H1 (cell line): Measurements from ENCODE around the gene CHCHD6. TPM values are rescaled to one million over a fixed set of nuclear protein-coding genes. Genes with fewer than 3 reads are reported as not detected.

ENCODE experiments used
- RBBP5 ChIP-seq: IDR thresholded peaks from 2 replicates; pipeline ENCODE4 v1.7.1; 2012; ENCODE audit warnings: low read depth, mild to moderate bottlenecking, inconsistent platforms, low read length, moderate library complexity, borderline replicate concordance
- TCF12 ChIP-seq: IDR thresholded peaks from 2 replicates; pipeline ENCODE4 v1.6.1; 2011; ENCODE audit warnings: low read depth, mild to moderate bottlenecking, low read length
- polyA plus RNA-seq, 7 experiments: library from polyadenylated mRNA; depleted of rRNA in 3 of 7; stranded (reverse) in 5 of 7; unstranded in 2 of 7; fragments of >200 nt in 5 of 7; fragments of 200-250 nt in 2 of 7; gene quantifications; 1 replicate in 5 of 7; 2 replicates in 1 of 7; 4 replicates in 1 of 7; pipeline versions ENCODE4 v1.2.1 to v1.2.3, GENCODE V29; 2011 to 2013; ENCODE audit warnings: missing spikeins in 2 of 7, mixed read lengths in 2 of 7
- total RNA-seq: library from RNA; stranded (reverse); fragmentation: NEBNext Ultra II Directional; extraction: Animal tissue kit (Norgen Biotek cat#: 25700); gene quantifications from 2 replicates; pipeline ENCODE4 v1.2.1, GENCODE V29; 2021
- TF ChIP-seq, protein P1 (sequence below): fragments of 300-600 bp; sonication (generic); IDR thresholded peaks from 2 replicates; pipeline ENCODE4 v1.7.1; 2012; ENCODE audit warnings: low read length, moderate library complexity, mild to moderate bottlenecking, inconsistent platforms; ENCODE audit not compliant: insufficient replicate concordance

Gene CHCHD6
- total and polyA plus RNA-seq, 2 of the 8 experiments (the other 6 are each of a cell fraction or from before 2014, with no cell fraction given): 32.4 to 37.6 TPM

DNA sequence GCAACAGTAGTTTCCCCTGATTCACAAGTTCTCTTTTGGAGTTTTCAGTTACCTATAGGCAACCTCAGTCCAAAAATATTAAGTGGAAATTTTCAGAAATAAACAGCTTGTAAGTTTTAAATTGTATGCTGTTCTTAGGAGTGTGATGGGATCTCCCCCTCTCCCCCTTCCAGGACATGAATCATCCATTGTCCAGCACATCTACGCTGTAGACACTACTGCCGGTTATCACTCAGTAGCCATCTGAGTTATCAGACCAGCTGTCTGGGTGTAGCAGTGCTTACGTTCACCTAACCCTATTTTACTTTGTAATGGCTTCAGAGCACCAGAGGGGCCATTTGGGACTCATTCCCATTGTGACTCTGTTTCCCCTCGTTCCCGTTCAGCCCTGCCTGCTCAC, 182.2 kb downstream of the CHCHD6 start (continued):
- TF ChIP-seq, protein P1, sequence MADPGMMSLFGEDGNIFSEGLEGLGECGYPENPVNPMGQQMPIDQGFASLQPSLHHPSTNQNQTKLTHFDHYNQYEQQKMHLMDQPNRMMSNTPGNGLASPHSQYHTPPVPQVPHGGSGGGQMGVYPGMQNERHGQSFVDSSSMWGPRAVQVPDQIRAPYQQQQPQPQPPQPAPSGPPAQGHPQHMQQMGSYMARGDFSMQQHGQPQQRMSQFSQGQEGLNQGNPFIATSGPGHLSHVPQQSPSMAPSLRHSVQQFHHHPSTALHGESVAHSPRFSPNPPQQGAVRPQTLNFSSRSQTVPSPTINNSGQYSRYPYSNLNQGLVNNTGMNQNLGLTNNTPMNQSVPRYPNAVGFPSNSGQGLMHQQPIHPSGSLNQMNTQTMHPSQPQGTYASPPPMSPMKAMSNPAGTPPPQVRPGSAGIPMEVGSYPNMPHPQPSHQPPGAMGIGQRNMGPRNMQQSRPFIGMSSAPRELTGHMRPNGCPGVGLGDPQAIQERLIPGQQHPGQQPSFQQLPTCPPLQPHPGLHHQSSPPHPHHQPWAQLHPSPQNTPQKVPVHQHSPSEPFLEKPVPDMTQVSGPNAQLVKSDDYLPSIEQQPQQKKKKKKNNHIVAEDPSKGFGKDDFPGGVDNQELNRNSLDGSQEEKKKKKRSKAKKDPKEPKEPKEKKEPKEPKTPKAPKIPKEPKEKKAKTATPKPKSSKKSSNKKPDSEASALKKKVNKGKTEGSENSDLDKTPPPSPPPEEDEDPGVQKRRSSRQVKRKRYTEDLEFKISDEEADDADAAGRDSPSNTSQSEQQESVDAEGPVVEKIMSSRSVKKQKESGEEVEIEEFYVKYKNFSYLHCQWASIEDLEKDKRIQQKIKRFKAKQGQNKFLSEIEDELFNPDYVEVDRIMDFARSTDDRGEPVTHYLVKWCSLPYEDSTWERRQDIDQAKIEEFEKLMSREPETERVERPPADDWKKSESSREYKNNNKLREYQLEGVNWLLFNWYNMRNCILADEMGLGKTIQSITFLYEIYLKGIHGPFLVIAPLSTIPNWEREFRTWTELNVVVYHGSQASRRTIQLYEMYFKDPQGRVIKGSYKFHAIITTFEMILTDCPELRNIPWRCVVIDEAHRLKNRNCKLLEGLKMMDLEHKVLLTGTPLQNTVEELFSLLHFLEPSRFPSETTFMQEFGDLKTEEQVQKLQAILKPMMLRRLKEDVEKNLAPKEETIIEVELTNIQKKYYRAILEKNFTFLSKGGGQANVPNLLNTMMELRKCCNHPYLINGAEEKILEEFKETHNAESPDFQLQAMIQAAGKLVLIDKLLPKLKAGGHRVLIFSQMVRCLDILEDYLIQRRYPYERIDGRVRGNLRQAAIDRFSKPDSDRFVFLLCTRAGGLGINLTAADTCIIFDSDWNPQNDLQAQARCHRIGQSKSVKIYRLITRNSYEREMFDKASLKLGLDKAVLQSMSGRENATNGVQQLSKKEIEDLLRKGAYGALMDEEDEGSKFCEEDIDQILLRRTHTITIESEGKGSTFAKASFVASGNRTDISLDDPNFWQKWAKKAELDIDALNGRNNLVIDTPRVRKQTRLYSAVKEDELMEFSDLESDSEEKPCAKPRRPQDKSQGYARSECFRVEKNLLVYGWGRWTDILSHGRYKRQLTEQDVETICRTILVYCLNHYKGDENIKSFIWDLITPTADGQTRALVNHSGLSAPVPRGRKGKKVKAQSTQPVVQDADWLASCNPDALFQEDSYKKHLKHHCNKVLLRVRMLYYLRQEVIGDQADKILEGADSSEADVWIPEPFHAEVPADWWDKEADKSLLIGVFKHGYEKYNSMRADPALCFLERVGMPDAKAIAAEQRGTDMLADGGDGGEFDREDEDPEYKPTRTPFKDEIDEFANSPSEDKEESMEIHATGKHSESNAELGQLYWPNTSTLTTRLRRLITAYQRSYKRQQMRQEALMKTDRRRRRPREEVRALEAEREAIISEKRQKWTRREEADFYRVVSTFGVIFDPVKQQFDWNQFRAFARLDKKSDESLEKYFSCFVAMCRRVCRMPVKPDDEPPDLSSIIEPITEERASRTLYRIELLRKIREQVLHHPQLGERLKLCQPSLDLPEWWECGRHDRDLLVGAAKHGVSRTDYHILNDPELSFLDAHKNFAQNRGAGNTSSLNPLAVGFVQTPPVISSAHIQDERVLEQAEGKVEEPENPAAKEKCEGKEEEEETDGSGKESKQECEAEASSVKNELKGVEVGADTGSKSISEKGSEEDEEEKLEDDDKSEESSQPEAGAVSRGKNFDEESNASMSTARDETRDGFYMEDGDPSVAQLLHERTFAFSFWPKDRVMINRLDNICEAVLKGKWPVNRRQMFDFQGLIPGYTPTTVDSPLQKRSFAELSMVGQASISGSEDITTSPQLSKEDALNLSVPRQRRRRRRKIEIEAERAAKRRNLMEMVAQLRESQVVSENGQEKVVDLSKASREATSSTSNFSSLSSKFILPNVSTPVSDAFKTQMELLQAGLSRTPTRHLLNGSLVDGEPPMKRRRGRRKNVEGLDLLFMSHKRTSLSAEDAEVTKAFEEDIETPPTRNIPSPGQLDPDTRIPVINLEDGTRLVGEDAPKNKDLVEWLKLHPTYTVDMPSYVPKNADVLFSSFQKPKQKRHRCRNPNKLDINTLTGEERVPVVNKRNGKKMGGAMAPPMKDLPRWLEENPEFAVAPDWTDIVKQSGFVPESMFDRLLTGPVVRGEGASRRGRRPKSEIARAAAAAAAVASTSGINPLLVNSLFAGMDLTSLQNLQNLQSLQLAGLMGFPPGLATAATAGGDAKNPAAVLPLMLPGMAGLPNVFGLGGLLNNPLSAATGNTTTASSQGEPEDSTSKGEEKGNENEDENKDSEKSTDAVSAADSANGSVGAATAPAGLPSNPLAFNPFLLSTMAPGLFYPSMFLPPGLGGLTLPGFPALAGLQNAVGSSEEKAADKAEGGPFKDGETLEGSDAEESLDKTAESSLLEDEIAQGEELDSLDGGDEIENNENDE: no peak
- TF ChIP-seq RBBP5: no peak
- no peak for TF ChIP-seq TCF12
